ENCODE measurements around the gene KDM4F.

Gene KDM4F

GRCh38 chr11:95065336-95065735, 16.1 kb downstream of the KDM4F start:
- DNase-seq (ENCODE audit: low spot score), result no peak

GRCh38 chr11:95066716-95067038, 17.5 kb downstream of the KDM4F start, which contains the start of gene SRSF8:
Gene SRSF8, plus strand, starts transcription at chr11:95066919. Its CDS starts 308 bp downstream, at chr11:95067227.
- DNase-seq (ENCODE audit: low spot score), result peak; percentile 74

GRCh38 chr11:95067039-95067840, 18.0 kb downstream of the KDM4F start:
- peak; percentile 84 for DNase-seq (ENCODE audit: low spot score)

GRCh38 chr11:95067841-95068219, 18.6 kb downstream of the KDM4F start:
- DNase-seq (ENCODE audit: low spot score), result no peak

- peak; percentile 96 for DNase-seq (ENCODE audit: low spot score)
These were observed 19.3 kb downstream of the KDM4F start for GRCh38 chr11:95068549-95068948.

- no peak for DNase-seq (ENCODE audit: low spot score)
These were observed 21.2 kb downstream of the KDM4F start for GRCh38 chr11:95070471-95070870.

GRCh38 chr11:95072948-95073347, 23.7 kb downstream of the KDM4F start:
- DNase-seq (ENCODE audit: low spot score), result no peak

- DNase-seq (ENCODE audit: low spot score), result no peak
These were observed 25.8 kb downstream of the KDM4F start for GRCh38 chr11:95074792-95075563.

- DNase-seq (ENCODE audit: low spot score), result no peak
These were observed 27.2 kb downstream of the KDM4F start for GRCh38 chr11:95076416-95076815.

GRCh38 chr11:95076981-95077380, 27.8 kb downstream of the KDM4F start:
- DNase-seq (ENCODE audit: low spot score), result no peak

- DNase-seq (ENCODE audit: low spot score), result no peak
These were observed 29.3 kb downstream of the KDM4F start for GRCh38 chr11:95078526-95078925.

GRCh38 chr11:95081010-95081409, 31.8 kb downstream of the KDM4F start:
- no peak for DNase-seq (ENCODE audit: low spot score)

GRCh38 chr11:95081412-95081811, 32.2 kb downstream of the KDM4F start:
- no peak for DNase-seq (ENCODE audit: low spot score)

GRCh38 chr11:95082576-95083001, 33.4 kb downstream of the KDM4F start:
- DNase-seq (ENCODE audit: low spot score), result no peak

- DNase-seq (ENCODE audit: low spot score), result no peak
These were observed 35.3 kb downstream of the KDM4F start for GRCh38 chr11:95084509-95084908.

GRCh38 chr11:95085117-95085816, 36.0 kb downstream of the KDM4F start:
- no peak for DNase-seq (ENCODE audit: low spot score)

GRCh38 chr11:95086151-95086550, 36.9 kb downstream of the KDM4F start:
- DNase-seq (ENCODE audit: low spot score), result no peak

GRCh38 chr11:95086836-95087570, 37.8 kb downstream of the KDM4F start:
- DNase-seq (ENCODE audit: low spot score), result no peak

- DNase-seq (ENCODE audit: low spot score), result no peak
These were observed 39.9 kb downstream of the KDM4F start for GRCh38 chr11:95088946-95089619.

GRCh38 chr11:95089620-95090542, 40.7 kb downstream of the KDM4F start, which contains the start of gene ENDOD1:
Gene ENDOD1, plus strand, starts transcription at chr11:95089846. Its CDS starts 82 bp downstream, at chr11:95089928.
- DNase-seq (ENCODE audit: low spot score), result peak; percentile 84
